ENCODE measurements around the gene FTSJ3. TPM values are rescaled to one million over a fixed set of nuclear protein-coding genes. Genes with fewer than 3 reads are reported as not detected.
A peak's percentile ranks its signal among the peaks of the same experiment; 100 is the strongest.

Gene FTSJ3
- total and polyA plus RNA-seq, 2 of the 13 experiments (the other 11 are each of a cell fraction or from before 2014, with no cell fraction given) = 26.0 to 64.2 TPM

GRCh38 chr17:63842540-63843386 lies 15.3 kb upstream of the FTSJ3 start, which contains the start of gene SMARCD2 (continued):
- TF ChIP-seq ZNF337 (CRISPR knock-in tag; IDR thresholded peaks at IDR 0.05; ENCODE audit: borderline replicate concordance, low read depth) = peak; percentile 74; the same call in 1 of the 2 replicates
- peak; percentile 96 for TF ChIP-seq ZFP37 (CRISPR knock-in tag; IDR thresholded peaks at IDR 0.05; ENCODE audit: borderline replicate concordance)
- TF ChIP-seq ZBTB21 (CRISPR knock-in tag; IDR thresholded peaks at IDR 0.05) = peak; percentile 38
- TF ChIP-seq ZFP41 (CRISPR knock-in tag; IDR thresholded peaks at IDR 0.05; ENCODE audit: borderline replicate concordance) = peak; percentile 85; the same call in 1 of the 2 replicates
- peak; percentile 92 for TF ChIP-seq SKI (IDR thresholded peaks at IDR 0.05; ENCODE audit: partially characterized antibody)
- TF ChIP-seq KAT8 (CRISPR knock-in tag; IDR thresholded peaks at IDR 0.05) = peak; percentile 95
- peak; percentile 77; the same call in 1 of the 2 replicates for TF ChIP-seq TFDP1 (CRISPR knock-in tag; IDR thresholded peaks at IDR 0.05; ENCODE audit: borderline replicate concordance)
- peak; percentile 91; the same call in 1 of the 2 replicates for TF ChIP-seq ZNF264 (CRISPR knock-in tag; IDR thresholded peaks at IDR 0.05)
- peak; percentile 84; the same call in 2 of the 3 replicates for TF ChIP-seq MXI1 (IDR thresholded peaks at IDR 0.05; ENCODE audit: borderline replicate concordance, low read depth, low read length)
- peak; percentile 91 for TF ChIP-seq DRAP1 (CRISPR knock-in tag; IDR thresholded peaks at IDR 0.05)
- TF ChIP-seq ZGPAT (CRISPR knock-in tag; IDR thresholded peaks at IDR 0.05) = peak; percentile 100
- TF ChIP-seq ZNF768 (CRISPR knock-in tag; IDR thresholded peaks at IDR 0.05) = peak; percentile 89
- peak; percentile 64 for TF ChIP-seq ZNF281 (CRISPR knock-in tag; IDR thresholded peaks at IDR 0.05; ENCODE audit: borderline replicate concordance)
- TF ChIP-seq NFAT5 (CRISPR knock-in tag; IDR thresholded peaks at IDR 0.05) = peak; percentile 88; the same call in 1 of the 2 replicates
- TF ChIP-seq ZBTB34 (CRISPR knock-in tag; IDR thresholded peaks at IDR 0.05) = peak; percentile 69; the same call in 1 of the 2 replicates

Data from HepG2 (cell line).